ENCODE results near the gene ZC3HAV1L.
A peak's percentile ranks its signal among the peaks of the same experiment; 100 is the strongest.
"Not testable (repeated sequence)": the region's sequence is repeated elsewhere in the genome, so short reads cannot be mapped to it uniquely, and the experiment has no call there.

The ZC3HAV1L gene, protein sequence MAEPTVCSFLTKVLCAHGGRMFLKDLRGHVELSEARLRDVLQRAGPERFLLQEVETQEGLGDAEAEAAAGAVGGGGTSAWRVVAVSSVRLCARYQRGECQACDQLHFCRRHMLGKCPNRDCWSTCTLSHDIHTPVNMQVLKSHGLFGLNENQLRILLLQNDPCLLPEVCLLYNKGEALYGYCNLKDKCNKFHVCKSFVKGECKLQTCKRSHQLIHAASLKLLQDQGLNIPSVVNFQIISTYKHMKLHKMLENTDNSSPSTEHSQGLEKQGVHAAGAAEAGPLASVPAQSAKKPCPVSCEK

GRCh38 chr7:139035586-139036353, at the start of gene ZC3HAV1L:
Gene ZC3HAV1L (minus strand): TSS chr7:139036042. CDS start chr7:139036017, 25 bp downstream.
- peak; percentile 60 for DNase-seq

- no peak for DNase-seq
These were observed 48.9 kb upstream of the ZC3HAV1L start for GRCh38 chr7:139084709-139085108.

- DNase-seq = no peak
These were observed 45.7 kb upstream of the ZC3HAV1L start for GRCh38 chr7:139081584-139081983.

- DNase-seq = no peak
These were observed 45.1 kb upstream of the ZC3HAV1L start for GRCh38 chr7:139080905-139081304.

GRCh38 chr7:139079861-139080260, 44.0 kb upstream of the ZC3HAV1L start:
- no peak for DNase-seq

DNA sequence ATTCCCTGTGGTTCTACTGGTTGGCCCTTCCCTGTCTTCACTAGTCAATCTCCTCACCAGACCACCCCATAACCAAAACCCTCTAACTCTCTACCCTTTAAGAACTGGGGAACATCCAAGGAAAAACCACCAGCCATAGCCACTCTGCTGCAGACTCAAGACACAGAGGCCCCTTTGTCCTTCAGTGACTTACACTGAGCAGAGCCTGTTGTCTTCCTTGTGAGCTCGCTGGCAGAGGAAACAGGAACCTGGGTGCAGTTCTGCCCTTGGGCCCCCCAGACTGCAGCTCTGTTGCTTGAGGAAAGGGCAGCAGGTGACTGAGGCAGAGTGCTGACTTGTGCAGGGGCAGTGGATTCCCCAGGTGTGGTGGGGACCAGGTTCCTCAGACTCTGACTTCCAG, 43.1 kb upstream of the ZC3HAV1L start:
- no peak for DNase-seq

DNA sequence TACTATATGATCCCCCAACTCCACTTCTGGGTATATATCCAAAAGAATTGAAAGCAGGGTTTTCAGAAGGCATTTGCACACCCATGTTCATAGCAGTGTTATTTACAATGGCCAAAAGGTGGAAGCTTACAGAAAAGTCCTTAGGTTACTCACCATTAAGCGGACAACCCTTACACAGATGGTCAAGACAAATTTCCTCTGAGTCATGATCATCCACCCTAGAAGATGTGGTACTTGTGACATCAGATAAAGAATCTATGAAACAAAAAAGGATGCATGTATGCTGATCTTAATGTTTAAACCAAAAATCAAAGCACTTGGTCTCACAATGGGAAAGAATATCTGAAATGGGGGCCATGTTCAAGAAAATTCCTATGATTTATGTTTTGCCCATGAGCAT, 42.6 kb upstream of the ZC3HAV1L start:
- DNase-seq = no peak

- DNase-seq = not testable (repeated sequence)
These were observed 41.9 kb upstream of the ZC3HAV1L start for GRCh38 chr7:139077706-139078105.

GRCh38 chr7:139075871-139076686, 40.2 kb upstream of the ZC3HAV1L start:
- DNase-seq = no peak

GRCh38 chr7:139075031-139075652, 39.3 kb upstream of the ZC3HAV1L start:
- peak; percentile 53 for DNase-seq

DNA sequence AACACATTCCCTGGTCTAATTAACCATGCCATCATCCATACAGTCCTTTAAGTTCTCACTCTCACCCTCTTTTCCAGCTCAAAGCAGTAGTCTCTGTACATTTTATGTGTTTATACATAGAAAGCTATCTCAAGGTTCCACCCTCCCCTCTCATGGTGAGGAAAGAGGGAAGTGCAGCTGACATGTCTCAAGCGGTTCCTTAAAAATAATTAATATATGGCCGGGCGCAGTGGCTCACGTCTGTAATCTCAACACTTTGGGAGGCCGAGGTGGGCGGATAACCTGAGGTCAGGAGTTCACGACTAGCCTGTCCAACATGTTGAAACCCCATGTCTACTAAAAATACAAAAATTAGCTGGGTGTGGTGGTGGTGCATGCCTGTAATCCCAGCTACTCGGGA, 37.0 kb upstream of the ZC3HAV1L start:
- DNase-seq = no peak

DNA sequence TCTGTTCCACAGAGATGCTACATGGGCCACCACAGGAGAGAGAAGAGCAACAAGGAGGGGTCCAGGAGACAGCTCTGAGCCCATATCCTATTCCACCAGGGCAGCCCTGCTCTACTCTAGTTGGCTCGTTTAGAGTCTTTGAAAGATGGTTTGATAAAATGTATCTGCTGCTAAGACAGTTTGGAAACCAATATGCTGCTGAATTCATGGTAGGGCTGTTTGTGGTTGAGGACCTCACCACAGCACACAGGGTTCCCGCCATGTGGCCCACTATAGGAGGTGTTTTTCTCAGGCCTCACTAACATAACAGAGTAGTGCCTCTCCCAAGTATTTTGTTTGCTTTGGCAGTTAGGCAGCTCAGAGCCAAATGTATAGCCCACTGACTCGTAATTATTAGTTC, 35.8 kb upstream of the ZC3HAV1L start:
- no peak for DNase-seq

GRCh38 chr7:139068544-139069399, 32.9 kb upstream of the ZC3HAV1L start:
- DNase-seq = no peak

DNA sequence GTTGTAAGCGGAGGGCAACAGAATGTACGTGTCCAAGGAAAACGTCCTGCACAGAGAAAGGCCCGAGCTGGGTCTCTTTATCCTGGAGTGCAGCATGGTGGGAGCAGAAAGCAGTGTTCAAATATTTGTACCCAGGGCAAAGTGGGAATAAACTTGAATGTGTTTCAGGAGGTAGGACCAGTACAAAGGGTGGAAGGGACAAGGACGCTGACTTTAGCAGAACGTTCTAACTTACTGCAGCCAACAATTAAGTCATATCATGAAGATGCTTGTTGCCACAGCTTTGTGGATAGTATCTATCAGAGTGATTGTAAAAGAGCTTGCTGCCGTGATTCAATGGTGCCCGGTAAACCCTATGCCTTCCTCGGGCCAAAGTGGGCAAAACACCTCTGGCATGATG, 30.5 kb upstream of the ZC3HAV1L start:
- no peak for DNase-seq

GRCh38 chr7:139065323-139065722, 29.5 kb upstream of the ZC3HAV1L start:
- no peak for DNase-seq

DNA sequence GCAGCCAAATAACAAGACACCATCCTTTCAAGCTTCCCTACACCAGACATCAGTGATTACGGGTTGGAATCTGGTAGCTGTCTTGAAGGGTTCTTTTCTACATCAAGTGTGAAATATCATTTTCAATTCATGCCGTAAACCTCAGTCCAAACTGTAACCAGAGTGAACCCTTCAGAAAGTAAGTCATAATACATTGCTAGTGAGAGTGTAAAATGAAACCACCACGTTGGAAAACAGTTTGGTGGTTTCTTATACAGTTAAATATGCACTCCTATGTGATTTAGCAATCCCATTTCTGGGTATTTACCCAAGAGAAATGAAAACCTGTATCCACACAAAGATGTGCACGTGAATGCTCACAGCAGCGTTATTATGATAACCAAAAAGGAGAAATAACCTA, 25.6 kb upstream of the ZC3HAV1L start:
- DNase-seq = no peak

DNA sequence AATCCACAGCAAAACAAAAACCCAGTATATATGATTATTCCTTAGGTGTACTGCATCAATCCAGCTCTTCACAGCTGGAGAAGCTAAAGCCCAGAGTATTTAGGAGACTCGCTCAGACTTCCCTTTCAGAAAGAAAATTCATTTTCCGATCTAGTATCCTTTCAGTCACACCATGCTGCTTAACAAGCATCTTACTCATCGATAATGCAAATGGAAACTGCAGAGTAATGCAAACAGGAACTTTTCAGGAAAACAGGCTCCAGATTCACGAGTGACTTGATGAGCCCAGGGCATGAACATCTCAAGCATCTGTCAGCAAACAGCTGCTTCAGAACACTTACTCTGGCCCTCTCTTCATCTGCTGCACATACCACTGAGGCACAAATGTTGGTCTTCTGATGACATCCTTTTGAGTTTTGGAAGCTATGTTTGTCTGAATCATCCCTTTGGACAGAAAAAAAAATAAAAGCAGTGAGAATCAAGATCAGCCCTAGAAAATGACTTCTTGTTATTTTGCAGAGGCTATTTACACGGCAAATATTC, 24.9 kb upstream of the ZC3HAV1L start:
- no peak for DNase-seq

- DNase-seq = no peak
These were observed 24.1 kb upstream of the ZC3HAV1L start for GRCh38 chr7:139059905-139060304.

GRCh38 chr7:139058943-139059342, 23.1 kb upstream of the ZC3HAV1L start:
- DNase-seq = no peak

DNA sequence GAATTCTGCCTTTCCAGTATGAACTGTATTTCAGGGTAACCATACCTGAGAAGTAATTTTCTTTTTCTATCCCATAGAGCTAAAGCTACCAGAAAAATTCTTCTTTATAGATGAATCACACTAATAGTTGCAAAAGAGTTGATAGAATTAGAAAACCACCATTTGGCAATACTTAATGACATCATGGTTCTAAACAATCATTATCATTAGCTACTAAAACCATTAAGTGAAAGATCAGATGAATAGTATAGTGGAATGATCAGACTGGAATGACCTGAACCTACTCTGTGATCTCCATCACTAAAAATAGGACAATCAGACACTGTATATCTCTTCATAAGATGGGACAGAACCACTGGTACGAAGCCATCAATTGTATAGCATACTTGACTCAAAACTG, 19.8 kb upstream of the ZC3HAV1L start:
- DNase-seq = no peak

DNA sequence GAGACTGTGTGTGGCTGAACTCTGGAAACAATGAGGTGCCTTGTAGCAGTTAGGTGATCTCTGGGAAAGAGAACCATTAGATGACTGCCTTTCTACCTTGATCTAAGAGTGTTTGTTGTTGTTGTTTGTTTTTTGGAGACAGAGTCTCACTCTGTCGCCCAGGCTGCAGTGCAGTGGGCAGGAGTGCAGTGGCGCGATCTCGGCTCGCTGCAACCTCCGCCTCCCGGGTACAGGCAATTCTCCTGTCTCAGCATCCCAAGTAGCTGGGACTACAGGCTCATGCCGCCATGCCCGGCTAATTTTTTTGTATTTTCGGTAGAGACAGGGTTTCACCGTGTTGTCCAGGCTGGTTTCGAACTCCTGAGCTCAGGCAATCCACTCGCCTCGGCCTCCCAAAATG, 18.8 kb upstream of the ZC3HAV1L start:
- not testable (repeated sequence) for DNase-seq

DNA sequence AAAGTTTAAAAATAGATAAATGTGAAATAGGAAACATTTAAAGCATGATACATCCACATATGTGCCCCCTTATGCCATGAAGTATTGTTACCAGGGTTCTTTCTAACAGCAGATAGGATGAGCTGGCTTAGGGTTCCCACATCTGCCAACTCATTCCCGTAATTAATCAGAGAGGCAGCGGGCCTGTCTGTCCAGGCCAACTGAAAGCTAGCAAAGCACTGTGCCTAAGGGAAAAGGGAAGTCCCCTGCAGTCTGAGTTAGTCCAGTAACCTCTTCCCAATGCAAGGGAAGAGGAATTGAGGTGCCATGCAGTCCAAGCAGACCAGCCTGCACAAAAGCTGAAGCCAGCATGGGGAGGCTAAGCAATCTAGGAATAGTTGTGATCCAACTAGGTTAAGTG, 18.3 kb upstream of the ZC3HAV1L start:
- DNase-seq = no peak

Data from activated naive CD4-positive, alpha-beta T cell treated with anti-CD3 and anti-CD28 coated beads, Interleukin-2, amount 50 U/mL, for 16 hours (primary cell).